GM12873 (cell line): ENCODE measurements around the gene FDPS.

Experiments
- TF ChIP-seq, protein P1 (sequence below): IDR thresholded peaks from 2 replicates; pipeline ENCODE4 v1.5.1; 2012; ENCODE audit warnings: low read depth, mild to moderate bottlenecking, moderate library complexity, low read length, control low read depth; ENCODE audit not compliant: insufficient read depth; ENCODE audit errors: missing control alignments

The FDPS gene

DNA sequence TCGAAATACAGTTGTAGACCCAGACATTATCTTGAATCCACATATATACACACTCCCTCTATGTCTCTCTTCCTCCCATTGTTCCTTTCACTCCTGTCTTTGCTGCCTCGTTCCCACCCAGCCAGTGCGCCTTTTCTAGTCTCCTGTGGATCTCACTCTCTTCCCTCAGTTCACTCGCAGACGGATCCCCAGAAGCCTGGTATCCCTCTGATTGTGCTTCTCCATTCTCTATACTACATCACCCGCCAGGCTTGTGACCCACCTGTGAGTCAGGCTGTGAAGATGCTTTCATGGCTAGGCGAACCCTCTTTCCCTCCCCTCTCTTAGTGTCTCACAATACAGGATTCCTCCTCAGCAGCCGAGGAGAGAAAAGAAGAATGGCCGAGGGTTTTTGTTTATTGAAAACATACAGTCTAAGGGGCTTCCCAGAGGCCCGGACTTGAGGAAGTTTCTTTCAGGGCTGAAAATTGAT lies 29.9 kb upstream of the FDPS start:
- TF ChIP-seq, protein P1, sequence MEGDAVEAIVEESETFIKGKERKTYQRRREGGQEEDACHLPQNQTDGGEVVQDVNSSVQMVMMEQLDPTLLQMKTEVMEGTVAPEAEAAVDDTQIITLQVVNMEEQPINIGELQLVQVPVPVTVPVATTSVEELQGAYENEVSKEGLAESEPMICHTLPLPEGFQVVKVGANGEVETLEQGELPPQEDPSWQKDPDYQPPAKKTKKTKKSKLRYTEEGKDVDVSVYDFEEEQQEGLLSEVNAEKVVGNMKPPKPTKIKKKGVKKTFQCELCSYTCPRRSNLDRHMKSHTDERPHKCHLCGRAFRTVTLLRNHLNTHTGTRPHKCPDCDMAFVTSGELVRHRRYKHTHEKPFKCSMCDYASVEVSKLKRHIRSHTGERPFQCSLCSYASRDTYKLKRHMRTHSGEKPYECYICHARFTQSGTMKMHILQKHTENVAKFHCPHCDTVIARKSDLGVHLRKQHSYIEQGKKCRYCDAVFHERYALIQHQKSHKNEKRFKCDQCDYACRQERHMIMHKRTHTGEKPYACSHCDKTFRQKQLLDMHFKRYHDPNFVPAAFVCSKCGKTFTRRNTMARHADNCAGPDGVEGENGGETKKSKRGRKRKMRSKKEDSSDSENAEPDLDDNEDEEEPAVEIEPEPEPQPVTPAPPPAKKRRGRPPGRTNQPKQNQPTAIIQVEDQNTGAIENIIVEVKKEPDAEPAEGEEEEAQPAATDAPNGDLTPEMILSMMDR: no peak

DNA sequence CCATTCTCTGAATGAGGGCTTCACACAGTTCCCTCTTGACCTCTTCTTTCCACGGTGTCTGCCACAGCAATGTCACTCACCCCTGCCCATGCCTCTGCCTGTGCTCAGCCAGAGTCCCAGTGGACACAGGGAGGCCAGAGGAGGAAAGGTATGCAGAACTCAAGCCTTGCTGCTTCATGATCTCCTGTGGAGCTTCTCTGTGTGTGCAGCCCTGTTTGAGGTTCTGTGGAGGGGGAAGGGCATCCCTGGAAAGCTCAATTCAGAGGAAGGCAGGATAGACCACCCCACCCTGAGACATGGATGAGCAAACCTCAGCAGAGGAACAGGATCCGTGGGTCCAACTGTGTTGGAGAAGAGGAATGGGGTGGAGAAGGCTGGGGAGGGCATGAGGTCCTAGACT lies 29.4 kb upstream of the FDPS start:
- TF ChIP-seq, protein P1: no peak

DNA sequence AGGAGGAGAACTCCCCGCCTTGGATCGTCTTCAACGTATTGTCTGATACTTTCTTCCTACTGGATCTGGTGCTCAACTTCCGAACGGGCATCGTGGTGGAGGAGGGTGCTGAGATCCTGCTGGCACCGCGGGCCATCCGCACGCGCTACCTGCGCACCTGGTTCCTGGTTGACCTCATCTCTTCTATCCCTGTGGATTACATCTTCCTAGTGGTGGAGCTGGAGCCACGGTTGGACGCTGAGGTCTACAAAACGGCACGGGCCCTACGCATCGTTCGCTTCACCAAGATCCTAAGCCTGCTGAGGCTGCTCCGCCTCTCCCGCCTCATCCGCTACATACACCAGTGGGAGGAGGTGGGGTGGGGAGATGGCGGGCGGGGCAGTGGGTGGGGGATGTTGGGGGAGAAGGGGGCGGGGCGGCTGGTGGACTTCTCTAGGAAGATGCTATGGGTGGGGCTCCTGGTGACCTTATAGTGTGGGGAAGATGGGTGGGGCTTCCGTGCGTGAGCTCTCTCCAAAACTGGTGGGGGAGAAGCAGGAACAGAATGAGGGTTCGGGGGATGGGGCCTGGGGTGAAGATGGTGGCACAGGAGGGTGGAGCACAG lies 26.1 kb upstream of the FDPS start:
- TF ChIP-seq, protein P1: no peak

DNA sequence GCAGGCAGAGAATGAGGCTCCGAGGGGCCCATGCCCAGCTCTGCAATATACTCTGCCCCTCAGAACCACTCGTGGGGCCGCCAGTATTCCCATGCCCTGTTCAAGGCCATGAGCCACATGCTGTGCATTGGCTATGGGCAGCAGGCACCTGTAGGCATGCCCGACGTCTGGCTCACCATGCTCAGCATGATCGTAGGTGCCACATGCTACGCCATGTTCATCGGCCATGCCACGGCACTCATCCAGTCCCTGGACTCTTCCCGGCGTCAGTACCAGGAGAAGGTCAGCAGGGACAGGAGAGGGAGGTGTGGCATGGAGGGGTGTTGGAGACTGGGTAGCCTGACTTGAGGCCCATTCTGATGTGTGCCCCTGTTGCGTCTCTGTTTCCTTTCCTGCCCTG lies 24.2 kb upstream of the FDPS start:
- TF ChIP-seq, protein P1: no peak

DNA sequence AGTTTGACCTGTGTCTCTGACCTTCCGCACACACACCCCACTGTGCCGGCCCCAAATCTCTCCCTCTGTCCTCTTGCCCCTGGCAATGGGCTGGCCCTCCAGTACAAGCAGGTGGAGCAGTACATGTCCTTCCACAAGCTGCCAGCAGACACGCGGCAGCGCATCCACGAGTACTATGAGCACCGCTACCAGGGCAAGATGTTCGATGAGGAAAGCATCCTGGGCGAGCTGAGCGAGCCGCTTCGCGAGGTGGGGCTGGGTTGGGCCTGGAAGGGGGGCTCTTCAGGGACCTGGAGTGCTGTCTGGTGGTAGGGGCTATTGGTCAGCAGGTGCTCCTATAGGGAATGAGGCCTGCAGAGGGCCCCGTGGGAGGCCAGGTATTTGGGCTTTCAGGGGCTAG lies 23.6 kb upstream of the FDPS start:
- TF ChIP-seq, protein P1: no peak

DNA sequence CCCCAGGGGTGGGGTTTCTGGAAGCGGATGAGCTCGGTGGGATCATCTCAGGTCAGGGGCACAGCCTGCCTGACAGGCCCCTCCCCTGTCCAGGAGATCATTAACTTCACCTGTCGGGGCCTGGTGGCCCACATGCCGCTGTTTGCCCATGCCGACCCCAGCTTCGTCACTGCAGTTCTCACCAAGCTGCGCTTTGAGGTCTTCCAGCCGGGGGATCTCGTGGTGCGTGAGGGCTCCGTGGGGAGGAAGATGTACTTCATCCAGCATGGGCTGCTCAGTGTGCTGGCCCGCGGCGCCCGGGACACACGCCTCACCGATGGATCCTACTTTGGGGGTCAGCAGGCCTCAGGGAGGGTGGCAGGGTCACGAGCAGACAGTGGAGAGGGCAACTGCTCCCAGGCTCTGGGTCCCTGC lies 23.0 kb upstream of the FDPS start:
- TF ChIP-seq, protein P1: no peak

DNA sequence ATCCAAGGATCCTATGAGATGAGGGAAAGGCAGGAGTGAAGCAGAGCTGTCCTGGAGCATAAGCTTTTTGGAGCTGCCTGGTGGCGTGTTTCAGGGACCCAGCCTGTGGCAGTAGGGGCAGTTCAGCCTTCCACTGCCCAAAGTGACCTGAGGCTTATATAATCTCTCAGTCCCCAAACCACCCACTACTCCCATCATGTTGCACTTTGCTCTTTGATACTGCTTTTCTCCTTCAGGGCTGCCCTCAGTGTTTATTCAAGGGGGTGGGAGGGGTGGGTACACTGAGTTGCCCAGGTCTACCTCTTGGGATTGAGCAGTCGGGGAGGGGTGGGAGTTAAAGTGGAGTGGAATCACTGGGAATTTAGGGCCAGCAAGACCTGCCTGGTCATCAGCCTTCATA lies 22.1 kb upstream of the FDPS start:
- TF ChIP-seq, protein P1: no peak
